Activated CD8-positive, alpha-beta memory T cell treated with anti-CD3 and anti-CD28 coated beads, Interleukin-2, amount 50 U/mL, for 24 hours (primary cell): ENCODE data around the gene L2HGDH.
"Not testable (repeated sequence)": the region's sequence is repeated elsewhere in the genome, so short reads cannot be mapped to it uniquely, and the experiment has no call there.

Experiments
- DNase-seq: peaks from one replicate; pipeline ENCODE4 v3.0.0-alpha.2; 2020; ENCODE audit errors: extremely low read depth

L2HGDH gene

DNA sequence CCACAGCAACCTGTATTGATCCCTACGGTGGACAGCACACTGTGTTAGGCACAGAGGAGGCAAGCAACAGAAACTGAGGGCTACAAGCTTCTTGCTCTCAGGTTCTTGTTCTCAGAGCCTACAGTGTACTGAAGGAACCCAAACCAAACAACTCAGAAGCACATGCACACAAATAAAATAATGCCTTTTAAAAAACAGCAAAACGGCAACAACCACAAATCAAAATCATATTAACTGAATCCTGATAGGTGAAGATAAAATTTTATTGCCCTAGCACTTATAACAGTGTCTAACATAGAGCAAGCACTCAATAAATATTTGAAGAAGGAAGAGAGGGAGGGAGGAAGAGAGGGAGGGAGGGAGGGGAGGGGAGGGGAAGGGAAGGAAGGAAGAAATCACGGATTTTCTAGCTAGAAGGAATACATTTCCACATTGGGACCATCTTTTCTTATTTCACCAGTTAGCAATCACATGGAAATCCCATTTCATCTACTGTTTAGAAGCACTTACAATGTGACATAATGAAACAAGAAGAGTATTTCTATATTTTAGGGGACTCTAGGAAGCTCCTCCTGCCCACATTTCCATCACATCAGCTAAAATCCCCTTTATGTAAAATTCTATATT lies 27.3 kb upstream of the L2HGDH start:
- DNase-seq, result no peak

- DNase-seq, result no peak
Observed at GRCh38 chr14:50338587-50338986, 26.6 kb upstream of the L2HGDH start.

DNA sequence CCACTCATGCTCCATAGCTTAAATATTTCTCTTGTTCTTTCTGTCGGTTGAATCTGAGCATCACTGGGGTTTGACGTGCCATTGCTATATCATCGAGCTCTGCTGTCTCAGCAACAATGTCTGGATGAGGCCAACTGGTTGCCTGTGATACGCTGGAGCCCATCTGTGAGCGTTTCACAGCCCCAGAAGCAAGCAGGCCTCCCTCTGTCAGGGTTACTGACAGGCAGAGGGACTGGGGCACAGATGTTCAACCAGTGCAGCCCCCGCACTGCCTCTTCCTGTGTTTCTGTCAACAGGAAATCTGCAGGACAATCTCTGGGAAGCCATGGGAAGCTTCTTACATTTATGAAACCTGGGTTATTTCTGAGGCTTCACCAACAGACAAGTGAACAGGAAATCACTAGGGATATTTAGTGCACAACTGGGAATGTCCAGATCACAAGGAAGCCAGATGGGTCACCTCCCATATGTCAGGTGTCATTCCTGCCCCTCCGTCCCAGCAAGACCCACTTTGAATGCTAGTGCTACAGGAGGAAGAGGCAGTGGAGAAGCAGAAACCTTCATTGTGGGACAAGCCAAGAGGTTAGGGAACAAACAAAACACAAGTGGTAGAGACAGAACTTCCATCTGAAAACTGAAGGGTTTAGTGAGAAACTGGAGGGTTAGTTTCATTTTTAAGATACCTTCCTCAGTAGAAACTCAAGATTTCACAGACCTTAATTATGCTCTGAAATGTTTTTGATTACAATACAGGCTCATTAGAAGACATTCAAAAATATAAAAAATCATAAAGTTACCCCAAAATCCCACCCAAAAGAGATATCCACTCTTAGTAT lies 24.2 kb upstream of the L2HGDH start:
- no peak for DNase-seq

DNA sequence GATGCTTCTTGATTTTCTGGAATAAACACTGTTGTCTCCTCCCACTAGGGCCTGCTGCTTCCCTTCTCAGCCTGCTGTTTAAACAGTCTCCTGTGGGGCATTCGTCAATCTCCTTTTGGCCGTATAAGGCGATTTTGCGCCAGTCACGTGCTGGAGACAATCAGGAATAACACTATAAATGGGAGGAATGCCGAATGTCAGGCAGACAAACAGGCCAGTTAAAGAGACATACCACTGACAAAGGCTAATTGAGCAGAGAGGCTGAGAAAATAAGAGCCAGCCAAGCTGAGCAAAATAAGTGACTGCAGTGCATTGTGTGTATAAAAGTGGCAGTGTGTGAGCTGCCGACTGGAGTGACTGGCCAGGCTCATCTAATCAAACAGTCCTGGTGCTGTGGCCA lies 23.4 kb upstream of the L2HGDH start:
- DNase-seq, result no peak

- DNase-seq, result no peak
Observed at GRCh38 chr14:50334211-50334610, 22.2 kb upstream of the L2HGDH start.

DNA sequence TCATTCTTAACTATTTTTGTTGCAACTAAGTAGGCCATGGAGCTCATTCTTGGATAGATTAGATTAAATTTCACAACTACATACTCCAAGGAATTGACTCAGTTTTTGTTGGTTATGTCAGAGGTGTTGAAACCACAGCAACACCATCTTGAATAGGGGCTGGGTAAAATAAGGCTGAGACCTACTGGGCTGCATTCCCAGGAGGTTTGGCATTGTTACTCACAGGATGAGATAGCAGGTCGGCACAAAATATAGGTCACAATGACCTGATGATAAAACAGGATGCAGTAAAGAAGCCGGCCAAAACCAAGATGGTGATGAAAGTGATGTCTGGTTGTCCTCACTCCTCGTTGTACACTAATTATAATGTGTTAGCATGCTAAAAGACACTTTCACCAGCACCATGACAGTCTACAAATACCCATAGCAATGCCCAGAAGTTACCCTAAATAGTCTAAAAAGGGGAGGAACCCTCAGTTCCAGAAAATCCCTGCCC lies 21.0 kb upstream of the L2HGDH start:
- no peak for DNase-seq

GRCh38 chr14:50331596-50331995 lies 19.6 kb upstream of the L2HGDH start:
- no peak for DNase-seq

DNA sequence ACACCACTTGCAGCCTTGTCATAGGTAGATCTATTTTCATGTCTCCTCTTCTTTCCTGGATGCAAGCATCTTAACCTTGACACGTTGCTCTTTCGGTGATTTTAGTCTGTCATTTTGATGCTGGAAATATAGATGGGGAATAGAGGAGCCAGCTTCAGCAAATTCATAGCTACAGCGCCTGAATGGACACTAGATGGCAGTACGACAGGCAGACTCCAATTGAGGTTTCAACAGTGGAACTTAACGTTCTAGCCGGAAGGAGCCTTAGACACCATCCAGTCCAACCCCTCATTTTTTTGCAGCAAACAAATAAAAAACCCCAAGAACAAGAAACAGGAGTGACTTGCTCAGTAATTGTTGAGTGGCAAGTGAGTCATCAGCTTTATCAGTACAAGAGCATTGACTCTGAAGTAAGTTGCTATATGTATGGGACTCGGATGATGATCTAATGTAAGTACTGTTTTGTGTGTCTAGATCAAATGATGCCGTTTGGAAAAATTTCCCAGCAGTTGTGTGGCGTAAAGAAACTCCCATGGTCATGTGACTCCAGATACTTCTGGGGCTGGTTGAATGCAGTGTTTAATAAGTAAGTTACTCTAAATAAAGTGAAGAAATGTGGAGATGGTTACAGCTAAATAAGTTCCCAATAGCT lies 9.1 kb upstream of the L2HGDH start:
- peak; percentile 51 for DNase-seq

DNA sequence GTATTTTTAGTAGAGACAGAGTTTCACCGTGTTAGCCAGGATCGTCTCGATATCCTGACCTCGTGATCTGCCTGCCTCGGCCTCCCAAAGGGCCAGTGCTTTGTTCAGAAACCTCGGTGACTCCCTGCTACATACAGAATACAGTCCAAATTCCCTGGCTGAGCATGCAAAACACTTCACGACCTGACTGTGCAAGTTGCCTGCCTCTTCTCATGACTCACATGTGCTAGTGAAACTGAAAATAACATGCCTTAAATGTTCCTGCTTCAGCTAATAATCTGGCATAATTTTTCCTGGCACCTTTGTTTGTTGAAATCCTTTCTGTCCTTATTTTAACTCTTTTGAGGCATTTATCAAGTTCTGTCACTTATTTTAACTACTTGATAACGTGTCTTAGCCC lies 8.3 kb upstream of the L2HGDH start:
- DNase-seq, result no peak

DNA sequence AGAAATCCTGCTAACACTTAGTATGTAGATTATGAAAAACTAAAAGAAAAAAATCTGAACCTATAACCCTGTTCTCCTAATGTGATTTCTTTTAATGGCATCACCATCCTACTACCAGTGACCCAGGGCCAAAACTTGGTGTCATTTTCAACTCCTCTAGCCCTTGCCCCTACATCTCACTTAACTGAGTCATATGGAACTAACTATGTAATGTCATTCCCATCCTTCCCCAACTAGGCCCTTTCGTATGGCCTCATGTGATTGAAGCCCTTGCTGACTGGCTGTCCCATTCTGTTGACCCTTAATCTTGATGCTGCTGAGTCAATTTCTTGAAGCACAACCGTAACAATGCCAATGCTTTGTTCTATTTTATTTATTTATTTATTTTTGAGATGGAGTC lies 7.7 kb upstream of the L2HGDH start:
- no peak for DNase-seq

DNA sequence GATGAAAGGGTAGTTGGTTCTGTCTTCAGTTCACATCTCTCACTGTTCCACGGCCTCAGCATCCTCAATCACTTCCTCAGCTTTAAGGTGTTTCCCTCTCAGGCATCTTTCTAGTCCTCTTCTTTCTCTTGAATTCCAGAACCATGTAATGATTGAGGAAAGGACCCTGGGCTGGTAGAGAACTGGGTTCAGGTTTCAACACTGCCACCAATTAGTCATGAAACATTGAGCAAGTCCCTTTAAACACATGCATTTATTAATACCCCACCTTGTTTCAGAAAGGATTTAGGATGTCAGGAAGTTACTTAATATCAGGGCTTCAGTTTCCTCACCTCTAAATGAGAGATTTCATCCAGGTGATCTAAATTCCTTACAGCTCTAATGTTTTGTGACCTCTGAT lies 7.3 kb upstream of the L2HGDH start:
- DNase-seq, result no peak

DNA sequence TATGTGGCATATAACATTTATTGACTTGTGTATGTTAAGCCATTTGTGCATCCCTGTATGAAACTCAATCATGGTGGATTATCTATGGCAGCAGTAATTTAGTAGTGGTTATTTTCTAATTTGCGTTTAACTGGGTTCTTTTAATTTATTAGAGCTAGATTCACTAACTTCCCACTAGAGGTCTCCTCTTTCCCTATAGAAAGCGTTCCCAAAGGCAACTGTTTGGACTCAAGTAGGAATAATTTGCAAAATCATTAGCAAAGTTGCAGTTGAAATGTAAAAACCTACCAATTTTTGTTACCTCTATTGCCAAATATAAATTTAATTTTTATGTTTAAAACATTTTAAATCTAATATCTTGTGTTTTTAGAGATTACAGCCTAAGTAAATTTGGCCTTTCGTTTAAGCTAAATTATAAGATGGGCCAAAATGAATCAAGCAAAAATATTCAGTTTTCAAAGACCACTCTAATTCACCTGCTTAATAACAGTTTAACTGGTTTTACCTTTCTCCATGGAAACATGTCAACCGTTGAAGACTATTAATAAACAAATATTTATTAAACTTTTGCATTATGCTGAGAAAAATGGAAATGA lies 6.1 kb upstream of the L2HGDH start:
- DNase-seq, result no peak

- not testable (repeated sequence) for DNase-seq
Observed at GRCh38 chr14:50314098-50314497, 2.1 kb upstream of the L2HGDH start.

DNA sequence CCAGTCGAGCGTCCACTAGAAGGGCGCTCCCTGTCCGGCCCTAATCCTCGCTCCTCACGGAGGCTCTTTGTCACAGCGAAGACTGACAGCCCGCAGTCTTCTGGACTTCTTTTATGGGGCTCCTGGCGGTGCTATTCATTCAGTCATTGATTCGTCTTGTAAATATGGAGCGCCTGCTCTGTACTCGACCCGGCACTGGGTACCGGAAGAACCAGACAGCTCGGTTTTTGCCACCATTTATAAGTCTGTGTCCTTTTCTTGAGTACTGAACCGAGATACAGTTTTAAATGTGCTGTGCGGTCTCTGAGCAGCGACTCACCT lies 665 bp upstream of the L2HGDH start:
- DNase-seq, result no peak

DNA sequence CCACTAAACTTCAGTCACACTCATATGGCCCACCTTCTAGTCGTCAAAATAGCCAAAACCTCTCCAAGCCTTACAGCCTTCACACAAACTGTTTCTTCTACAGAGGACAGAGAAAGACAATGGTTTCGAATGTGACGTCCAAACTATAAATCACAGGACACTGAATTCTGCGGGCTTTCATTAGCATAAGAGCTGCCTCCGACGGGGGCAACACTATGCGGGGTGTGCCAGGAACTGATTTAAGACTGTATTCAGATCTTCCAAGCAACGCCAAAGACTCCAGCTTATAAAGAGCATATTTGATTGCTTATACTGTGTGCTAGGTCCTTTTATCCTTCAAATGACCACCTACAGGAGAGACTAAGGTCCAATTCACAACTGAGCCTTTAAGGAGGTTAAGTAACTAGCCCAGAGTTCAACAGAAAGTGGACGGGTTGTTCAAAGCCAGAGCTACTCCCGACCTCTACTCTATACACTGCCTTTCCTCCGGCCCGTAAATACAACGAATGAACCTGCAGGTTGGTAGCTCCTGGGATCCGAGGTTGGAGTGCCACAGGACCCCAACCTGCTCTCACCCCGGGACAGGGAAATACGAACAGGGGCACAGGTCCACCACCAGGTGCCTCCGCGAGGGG lies 575 bp downstream of the L2HGDH start:
- no peak for DNase-seq

DNA sequence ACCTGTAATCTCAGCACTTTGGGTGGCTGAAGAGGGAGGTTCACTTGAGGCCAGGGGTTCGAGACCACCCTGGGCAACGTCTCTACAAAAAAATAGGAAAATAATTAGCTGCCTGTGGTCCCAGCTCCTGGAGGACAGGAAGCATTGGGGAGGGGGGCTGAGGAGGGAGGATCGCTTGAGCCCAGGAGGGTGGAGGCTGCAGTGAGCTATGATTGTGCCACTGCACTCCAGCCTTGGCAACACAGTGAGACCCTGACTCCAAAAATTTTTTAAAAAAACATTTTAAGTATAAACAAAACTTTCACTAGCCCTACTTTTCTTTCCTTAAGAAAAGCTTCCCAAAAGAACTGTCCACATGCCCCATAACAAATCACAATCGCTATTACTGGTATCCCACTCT lies 1.6 kb downstream of the L2HGDH start:
- DNase-seq, result no peak

DNA sequence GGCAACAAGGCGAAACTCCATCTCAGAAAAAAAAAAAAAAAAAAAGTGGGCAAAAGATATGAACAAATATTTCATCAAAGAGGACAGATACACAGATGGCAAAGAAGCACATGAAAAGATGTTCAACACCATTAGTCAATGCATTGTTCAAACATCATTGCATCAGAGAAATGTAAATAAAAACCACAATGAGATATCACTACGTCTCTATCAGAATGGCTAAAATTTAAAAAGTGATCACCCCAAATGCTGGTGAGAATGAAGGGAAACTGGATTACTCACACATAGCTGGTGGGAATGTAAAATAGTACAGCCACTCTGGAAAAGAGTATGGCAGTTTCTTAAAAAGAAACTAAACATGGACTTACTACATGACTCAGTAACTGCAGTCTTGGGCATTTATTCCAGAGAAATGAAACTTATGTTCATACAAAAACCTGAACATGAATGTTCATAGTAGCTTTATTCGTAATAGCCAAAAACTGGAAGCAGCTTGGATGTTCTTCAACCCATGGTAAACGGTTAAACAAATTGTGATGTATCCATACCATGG lies 3.6 kb downstream of the L2HGDH start:
- no peak for DNase-seq

- no peak for DNase-seq
Observed at GRCh38 chr14:50303744-50304471, 8.1 kb downstream of the L2HGDH start.

DNA sequence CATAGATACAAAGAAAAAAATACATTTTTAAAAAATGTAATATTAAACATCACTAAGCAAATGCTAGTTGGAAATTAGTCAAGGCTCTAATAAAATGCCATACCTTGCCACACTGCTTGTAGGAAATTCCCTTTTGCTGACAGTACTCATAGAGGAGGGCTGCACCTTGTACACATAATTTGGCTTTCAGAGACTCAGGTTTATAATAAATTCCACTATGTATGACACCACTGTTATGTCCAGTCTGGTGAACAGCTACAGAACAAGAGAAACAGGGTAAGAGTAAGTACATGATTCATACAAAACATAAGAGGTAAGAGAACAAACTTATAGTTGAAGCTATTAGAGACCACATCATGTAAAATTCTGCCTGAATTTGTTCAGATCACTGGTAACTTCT lies 10.1 kb downstream of the L2HGDH start:
- no peak for DNase-seq

- no peak for DNase-seq
Observed at GRCh38 chr14:50299585-50299984, 12.4 kb downstream of the L2HGDH start.

GRCh38 chr14:50290306-50290705 lies 21.7 kb downstream of the L2HGDH start:
- DNase-seq, result no peak
